SH-SY5Y (cell line): ENCODE results near the gene KDM5B.

ENCODE experiments used
- GATA2 ChIP-seq: IDR thresholded peaks from 2 replicates; pipeline ENCODE4 v1.6.1; 2011; ENCODE audit warnings: mild to moderate bottlenecking, low read depth, low read length
- GATA3 ChIP-seq: IDR thresholded peaks from 2 replicates; pipeline ENCODE4 v1.6.1; 2011; ENCODE audit warnings: low read depth, mild to moderate bottlenecking, low read length, moderate library complexity

Gene KDM5B

GRCh38 chr1:202786804-202787203 is 21.4 kb downstream of the KDM5B start:
- no peak for TF ChIP-seq GATA3
- TF ChIP-seq GATA2 = no peak

- TF ChIP-seq GATA2 (no peak), GATA3 (no peak)
Measured at GRCh38 chr1:202781180-202781579, 27.0 kb downstream of the KDM5B start.

DNA sequence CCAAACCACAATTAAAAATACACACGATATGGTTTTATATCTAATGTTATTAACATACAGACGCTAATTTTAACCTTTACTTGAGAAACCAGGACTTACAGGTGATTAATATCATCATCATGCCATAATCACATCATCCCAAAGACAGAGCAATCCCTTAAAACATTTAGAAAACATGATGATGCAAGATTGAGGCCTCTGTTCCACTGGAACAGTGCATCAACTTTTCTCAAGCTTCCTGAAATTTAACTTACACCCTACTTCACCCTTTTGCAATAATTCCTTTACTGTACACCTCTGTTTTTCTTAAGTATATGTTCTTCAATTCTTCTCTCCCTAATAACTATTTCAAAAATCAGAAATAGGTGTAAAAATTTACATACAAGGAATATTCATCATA is 38.1 kb downstream of the KDM5B start:
- no peak for TF ChIP-seq GATA3
- TF ChIP-seq GATA2 = no peak

DNA sequence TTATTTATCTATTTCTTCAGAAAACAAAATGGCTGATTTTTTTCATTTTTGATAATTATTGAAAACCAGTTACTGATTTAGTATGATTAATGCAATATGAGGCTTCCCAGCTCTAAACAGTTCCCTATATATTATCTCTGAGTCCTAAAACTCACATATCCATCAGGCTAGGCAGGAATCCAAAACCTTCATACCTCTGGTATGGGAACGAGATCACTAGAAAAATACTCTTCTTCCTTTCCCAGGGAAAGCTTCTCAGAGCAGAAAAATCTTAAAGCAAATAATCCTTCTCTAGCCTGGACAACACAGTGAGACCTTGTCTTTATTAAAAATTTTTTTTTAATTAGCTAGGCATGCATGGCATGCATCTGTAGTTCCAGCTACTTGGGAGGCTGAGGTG is 42.5 kb downstream of the KDM5B start:
- TF ChIP-seq GATA3 (no peak), GATA2 (no peak)

GRCh38 chr1:202762019-202762418 is 46.2 kb downstream of the KDM5B start:
- TF ChIP-seq GATA3 (no peak), GATA2 (no peak)

DNA sequence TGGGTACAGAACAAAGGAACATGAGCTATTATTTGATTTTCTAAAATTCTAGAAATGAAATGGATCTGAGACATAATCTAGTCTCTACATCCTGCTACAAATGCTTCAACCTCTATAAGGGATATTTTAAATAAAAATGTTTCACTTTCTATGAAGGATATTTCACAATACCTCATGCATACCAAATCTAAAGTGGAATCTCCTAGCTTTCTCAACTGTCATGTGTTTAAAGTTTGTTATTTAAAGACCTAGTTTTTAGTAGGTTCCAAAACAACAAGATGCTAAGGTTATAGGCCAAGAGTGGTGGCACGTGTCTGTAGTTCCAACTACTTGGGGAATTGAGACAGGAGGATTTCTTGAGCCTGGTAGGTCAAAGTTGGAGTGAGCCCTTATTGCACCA is 47.6 kb downstream of the KDM5B start:
- TF ChIP-seq GATA3 = no peak
- TF ChIP-seq GATA2 = no peak

GRCh38 chr1:202756391-202756790 is 51.8 kb downstream of the KDM5B start:
- TF ChIP-seq GATA2 (no peak), GATA3 (no peak)

DNA sequence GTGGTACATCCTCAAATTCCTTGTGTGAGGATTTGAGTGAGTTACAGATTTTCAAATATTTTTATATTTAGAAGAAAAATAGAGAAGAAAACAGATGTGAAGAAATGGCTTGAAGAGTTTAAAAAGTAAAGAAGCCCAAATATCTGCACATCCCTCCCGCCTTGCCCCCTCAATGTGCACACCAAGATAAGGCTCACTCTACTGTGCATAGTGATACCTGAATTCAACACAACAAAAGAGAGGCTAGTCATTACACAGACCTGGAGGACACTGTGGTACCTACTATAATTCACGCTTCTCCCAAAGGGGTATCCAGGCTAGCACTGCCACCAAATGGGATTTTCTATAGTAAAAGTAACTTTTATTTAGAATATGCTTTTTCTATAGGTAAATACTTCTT is 53.9 kb downstream of the KDM5B start:
- no peak for TF ChIP-seq GATA2

DNA sequence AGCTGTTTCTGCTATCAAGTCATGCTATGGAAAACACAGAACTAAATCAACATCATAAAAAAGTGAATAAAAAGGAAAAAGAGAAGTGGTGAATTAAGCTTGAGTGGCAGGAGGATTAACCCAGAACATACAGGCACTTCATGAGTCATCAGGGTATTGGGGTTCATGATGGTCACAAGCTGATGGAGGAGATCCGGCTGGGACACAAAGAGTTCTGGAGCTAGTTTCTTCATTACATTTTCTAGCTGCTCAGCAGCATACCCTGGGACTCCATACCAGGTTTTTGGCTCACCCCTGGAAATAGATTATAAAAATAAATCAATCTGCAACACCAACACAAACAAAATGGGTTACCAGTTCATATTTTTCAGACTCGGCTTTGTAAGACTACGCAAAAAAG is 55.4 kb downstream of the KDM5B start:
- TF ChIP-seq GATA3 = no peak

DNA sequence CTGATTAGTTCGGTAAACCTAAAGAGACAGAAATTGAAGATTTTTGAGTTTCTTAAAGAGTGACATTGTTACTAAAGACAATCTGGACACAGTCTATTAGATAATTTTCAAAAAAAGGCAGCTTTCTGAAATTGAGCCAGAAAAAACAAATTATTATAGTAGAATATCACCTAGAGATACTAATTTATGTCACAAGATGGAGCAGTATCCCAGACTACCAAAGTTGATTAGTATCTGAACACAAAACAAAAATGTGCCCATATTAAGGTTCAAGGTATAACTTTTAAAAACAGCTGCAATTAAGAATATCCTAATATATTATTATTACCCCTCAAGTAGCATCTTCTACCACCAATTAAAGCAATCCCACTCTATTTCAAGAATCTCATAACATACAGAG is 57.5 kb downstream of the KDM5B start:
- no peak for TF ChIP-seq GATA3
- TF ChIP-seq GATA2 = no peak

DNA sequence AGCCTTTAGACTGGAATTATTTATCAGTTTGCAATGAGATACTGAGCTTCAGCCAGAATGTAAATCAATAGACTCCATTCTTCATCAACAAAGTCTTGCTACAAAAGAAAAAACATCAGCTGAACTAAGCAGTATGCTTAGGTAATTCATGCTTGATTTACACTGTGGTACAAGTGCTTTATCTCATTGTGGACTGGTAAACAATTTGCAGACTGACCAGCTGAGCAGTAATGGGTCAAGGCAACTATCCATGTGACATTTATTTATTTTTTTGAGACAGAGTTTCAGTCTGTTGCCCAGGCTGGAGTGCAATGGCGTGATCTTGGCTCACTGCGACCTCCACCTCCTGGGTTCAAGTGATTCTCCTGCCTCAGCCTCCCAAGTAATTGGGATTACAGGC is 58.2 kb downstream of the KDM5B start:
- TF ChIP-seq GATA3 (no peak), GATA2 (no peak)

- TF ChIP-seq GATA2 (no peak), GATA3 (no peak)
Measured at GRCh38 chr1:202745323-202745888, 62.8 kb downstream of the KDM5B start.

GRCh38 chr1:202742496-202742895 is 65.7 kb downstream of the KDM5B start:
- TF ChIP-seq GATA2 (no peak), GATA3 (no peak)

- no peak for TF ChIP-seq GATA2
- no peak for TF ChIP-seq GATA3
Measured at GRCh38 chr1:202733251-202733650, 75.0 kb downstream of the KDM5B start.

DNA sequence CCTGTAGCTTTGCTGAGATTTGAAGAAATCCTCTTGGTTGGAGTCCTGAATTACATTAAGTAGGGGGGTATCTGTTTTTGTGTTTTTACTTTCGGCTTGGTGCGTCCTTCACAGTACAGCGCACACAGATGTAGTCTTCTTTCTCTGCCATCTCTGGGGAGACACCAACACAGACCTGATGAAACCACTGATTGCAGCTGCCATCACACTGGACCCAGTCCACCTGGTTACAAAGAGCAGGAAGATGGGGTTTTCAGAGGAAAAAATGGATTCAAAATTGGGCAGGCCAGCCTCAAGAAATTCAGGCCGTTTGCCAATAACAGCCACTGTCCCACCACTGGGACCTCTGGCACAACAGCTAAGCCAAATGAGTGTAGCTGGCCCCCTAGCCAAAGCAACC is 79.3 kb downstream of the KDM5B start:
- no peak for TF ChIP-seq GATA2
- TF ChIP-seq GATA3 = no peak

GRCh38 chr1:202725526-202725925 is 82.7 kb downstream of the KDM5B start:
- TF ChIP-seq GATA3 (no peak), GATA2 (no peak)

DNA sequence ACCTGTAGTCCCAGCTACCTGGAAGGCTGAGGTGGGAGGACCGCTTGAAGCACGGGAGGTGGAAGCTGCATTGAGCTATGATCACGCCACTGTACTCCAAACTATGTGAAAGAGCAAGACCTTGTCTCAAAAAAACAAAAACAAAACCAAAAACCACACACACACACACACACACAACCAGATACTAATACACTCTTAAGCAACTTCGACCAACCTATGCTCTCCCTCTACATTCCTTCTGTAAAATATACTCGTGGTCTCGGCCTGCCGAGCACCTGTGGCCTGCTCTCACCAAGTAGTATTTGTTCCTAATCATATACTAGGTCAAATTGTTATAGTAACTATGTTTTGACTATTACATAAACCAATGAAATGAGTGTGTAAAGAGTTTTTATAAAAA is 84.5 kb downstream of the KDM5B start:
- no peak for TF ChIP-seq GATA3
- no peak for TF ChIP-seq GATA2
